Colonic mucosa (tissue), 4 donors: ENCODE measurements around the gene LRRC7. TPM values are rescaled to one million over a fixed set of nuclear protein-coding genes. Genes with fewer than 3 reads are reported as not detected.
"Not testable (repeated sequence)": the region's sequence is repeated elsewhere in the genome, so short reads cannot be mapped to it uniquely, and the experiment has no call there.

Experiments
- DNase-seq: peaks from one replicate; pipeline ENCODE4 v3.0.0-alpha.2; 2020
- H3K27ac ChIP-seq: fragments of 200-600 bp; one replicate; pipeline ENCODE4 v1.8.0; 2021
- H3K27me3 ChIP-seq: fragments of 200-600 bp; one replicate; pipeline ENCODE4 v1.8.0; 2021
- H3K36me3 ChIP-seq: fragments of 200-600 bp; one replicate; pipeline ENCODE4 v1.8.0; 2021
- H3K4me1 ChIP-seq: fragments of 200-600 bp; one replicate; pipeline ENCODE4 v1.8.0; 2021; ENCODE audit warnings: mild to moderate bottlenecking
- H3K4me3 ChIP-seq: fragments of 200-600 bp; one replicate; pipeline ENCODE4 v1.8.0; 2021
- H3K9ac ChIP-seq, 2 donors: one replicate each; pipeline ENCODE4 v1.7.0; 2013; ENCODE audit warnings: control low read depth in 2 of 2, low read depth in 2 of 2, low read length in 2 of 2
- H3K9me3 ChIP-seq: fragments of 200-600 bp; one replicate; pipeline ENCODE4 v1.8.0; 2021
- intact Hi-C: fragments of 100-400 bp; cut with DNase I; formaldehyde crosslinking; loops from one replicate; pipeline ENCODE4 v1.14.1; 2022
- total RNA-seq, 2 donors: library from RNA; stranded (reverse); fragmentation: NEBNext Ultra II Directional in 1 of 2; extraction: Animal tissue kit (Norgen Biotek cat#: 25700) in 1 of 2; gene quantifications; one replicate each; pipeline ENCODE4 v1.2.1, GENCODE V29; 2021
- TF ChIP-seq, protein P1 (sequence below): fragments of 200-600 bp; IDR thresholded peaks from one replicate; pipeline ENCODE4 v1.8.0; 2022; ENCODE audit warnings: antibody characterized with exemption, mild to moderate bottlenecking
- donor health status: healthy.
- donor health status: DM: no; HTN: no; CAD: no.
- donor health status: DM: no; HTN: no; CAD: no.

The LRRC7 gene
- total RNA-seq, 2 donors from 2014 or later = 0.21 to 0.22 TPM

DNA sequence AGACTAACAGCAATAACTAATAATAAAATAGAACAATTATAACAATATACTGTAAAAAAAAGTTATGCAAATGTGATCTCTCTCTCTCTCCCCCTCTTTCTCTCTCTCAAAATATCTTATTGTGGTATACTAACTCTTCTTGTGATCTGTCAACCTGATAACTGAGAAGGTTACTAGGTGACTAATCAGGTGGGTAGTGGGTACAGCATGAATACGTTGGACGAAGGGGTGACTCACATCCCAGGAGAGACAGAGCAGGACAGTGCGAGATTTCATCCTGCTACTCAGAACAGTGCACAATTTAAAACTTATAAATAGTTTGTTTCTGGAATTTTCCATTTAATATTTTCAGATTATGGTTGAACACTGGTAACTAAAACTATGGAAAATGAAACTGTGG, 380.1 kb downstream of the LRRC7 start:
- Histone ChIP-seq H3K4me3 (no peak overlapping the region), H3K9ac (no peak overlapping the region), H3K9me3 (no peaks in the 10 kb centered on the region), H3K36me3 (no peaks in the 10 kb centered on the region), H3K27me3 (no peaks in the 10 kb centered on the region), H3K4me1 (no peaks in the 10 kb centered on the region), H3K27ac (no peak overlapping the region)
- intact Hi-C loops = no loop called here
- DNase-seq = no peak
- TF ChIP-seq, protein P1, sequence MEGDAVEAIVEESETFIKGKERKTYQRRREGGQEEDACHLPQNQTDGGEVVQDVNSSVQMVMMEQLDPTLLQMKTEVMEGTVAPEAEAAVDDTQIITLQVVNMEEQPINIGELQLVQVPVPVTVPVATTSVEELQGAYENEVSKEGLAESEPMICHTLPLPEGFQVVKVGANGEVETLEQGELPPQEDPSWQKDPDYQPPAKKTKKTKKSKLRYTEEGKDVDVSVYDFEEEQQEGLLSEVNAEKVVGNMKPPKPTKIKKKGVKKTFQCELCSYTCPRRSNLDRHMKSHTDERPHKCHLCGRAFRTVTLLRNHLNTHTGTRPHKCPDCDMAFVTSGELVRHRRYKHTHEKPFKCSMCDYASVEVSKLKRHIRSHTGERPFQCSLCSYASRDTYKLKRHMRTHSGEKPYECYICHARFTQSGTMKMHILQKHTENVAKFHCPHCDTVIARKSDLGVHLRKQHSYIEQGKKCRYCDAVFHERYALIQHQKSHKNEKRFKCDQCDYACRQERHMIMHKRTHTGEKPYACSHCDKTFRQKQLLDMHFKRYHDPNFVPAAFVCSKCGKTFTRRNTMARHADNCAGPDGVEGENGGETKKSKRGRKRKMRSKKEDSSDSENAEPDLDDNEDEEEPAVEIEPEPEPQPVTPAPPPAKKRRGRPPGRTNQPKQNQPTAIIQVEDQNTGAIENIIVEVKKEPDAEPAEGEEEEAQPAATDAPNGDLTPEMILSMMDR = no peak

DNA sequence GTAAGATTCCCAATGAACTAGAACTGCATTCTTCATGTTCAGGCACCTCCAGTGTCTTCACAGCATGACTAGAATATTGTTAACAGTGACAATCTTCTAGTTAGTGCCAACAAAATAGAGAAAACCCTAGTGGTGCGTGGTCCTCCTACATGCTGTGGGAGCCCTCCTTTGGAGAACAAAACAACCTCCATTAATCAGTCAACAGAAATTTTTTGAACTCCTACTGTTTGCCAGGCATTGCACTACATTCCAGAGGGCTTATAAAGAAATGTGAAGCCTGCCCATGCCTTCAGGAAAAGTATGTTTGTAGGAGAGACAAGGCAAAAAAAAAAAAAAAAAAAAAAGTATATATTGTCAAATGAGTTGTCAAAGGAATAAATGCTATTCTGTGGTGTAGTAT, 385.0 kb downstream of the LRRC7 start:
- no peak overlapping the region for H3K4me3 ChIP-seq
- intact Hi-C loops = no loop called here
- TF ChIP-seq, protein P1 = no peak
- no peak overlapping the region for H3K27ac ChIP-seq
- no peak overlapping the region for H3K9ac ChIP-seq
- no peak for DNase-seq
- H3K4me1 ChIP-seq = no peaks in the 10 kb centered on the region
- H3K27me3 ChIP-seq = no peaks in the 10 kb centered on the region
- H3K36me3 ChIP-seq = no peaks in the 10 kb centered on the region
- H3K9me3 ChIP-seq = no peaks in the 10 kb centered on the region

DNA sequence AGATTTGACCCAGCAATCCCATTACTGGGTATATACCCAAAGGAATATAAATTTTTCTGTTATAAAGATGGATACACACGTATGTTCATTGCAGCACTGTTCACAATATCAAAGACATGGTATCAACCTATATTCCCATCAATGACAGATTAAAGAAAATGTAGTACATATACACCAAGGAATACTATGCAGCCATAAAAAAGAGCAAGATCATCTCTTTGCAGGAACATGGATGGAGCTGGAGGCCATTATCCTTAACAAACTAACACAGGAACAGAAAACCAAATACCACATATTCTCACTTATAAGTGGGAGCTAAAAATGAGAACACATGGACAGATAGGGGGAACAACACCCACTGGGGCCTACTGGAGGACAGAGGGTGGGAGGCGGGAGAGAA, 394.7 kb downstream of the LRRC7 start:
- H3K9me3 ChIP-seq, H3K27ac ChIP-seq, H3K27me3 ChIP-seq, H3K4me1 ChIP-seq, H3K36me3 ChIP-seq, intact Hi-C loops, H3K4me3 ChIP-seq, H3K9ac ChIP-seq, DNase-seq: not testable (repeated sequence)

DNA sequence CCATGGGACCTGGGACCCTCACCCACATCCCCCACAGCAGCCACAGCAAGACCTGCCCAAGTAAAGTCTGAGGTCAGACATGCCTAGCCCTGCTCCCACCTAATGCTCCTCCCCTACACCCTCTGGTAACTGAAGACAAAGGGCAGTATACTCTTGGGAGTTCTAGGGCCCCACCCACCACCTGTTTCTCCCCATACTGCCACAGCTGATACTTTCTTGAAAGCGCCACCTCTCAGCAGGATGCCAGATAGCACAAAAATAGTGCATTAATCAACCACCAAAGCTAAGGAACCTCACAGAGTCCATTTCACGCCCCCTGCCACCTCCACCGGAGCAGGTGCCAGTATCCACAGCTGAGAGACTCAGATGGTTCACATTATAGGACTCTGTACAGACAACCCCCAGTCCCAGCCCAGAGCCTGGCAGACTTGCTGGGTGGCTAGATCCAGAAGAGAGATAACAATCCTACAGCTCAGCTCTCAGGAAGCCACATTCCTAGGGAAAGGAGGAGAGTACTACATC, 399.6 kb downstream of the LRRC7 start:
- TF ChIP-seq, protein P1 = no peak
- Histone ChIP-seq H3K27me3 (no peaks in the 10 kb centered on the region), H3K4me1 (no peaks in the 10 kb centered on the region), H3K27ac (no peak overlapping the region), H3K9ac (no peak overlapping the region), H3K9me3 (no peaks in the 10 kb centered on the region), H3K36me3 (no peaks in the 10 kb centered on the region), H3K4me3 (no peak overlapping the region)
- intact Hi-C loops = no loop called here
- DNase-seq = no peak

DNA sequence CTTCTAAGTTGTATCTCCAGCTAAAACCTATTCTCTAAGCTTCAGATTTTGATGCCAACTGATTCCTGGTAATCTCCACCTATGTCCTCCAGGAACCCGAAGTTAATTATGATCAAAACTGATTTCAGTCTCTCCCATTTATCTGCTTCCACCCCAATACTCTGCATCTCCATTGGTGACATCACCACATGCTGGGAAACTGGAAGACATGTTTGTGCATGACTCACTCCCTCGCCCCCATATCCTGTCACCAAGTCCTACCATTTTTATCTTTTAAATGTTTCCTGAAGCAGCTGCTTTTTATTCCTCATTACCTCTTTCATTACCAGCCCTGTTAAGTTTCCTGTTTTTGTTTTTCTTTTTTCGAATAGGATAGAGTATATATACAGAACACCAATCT, 409.2 kb downstream of the LRRC7 start:
- intact Hi-C loops = no loop called here
- TF ChIP-seq, protein P1 = no peak
- Histone ChIP-seq H3K27ac (no peak overlapping the region), H3K9me3 (no peaks in the 10 kb centered on the region), H3K4me3 (no peak overlapping the region), H3K27me3 (no peaks in the 10 kb centered on the region), H3K9ac (no peak overlapping the region), H3K36me3 (no peaks in the 10 kb centered on the region), H3K4me1 (no peaks in the 10 kb centered on the region)
- DNase-seq = no peak

DNA sequence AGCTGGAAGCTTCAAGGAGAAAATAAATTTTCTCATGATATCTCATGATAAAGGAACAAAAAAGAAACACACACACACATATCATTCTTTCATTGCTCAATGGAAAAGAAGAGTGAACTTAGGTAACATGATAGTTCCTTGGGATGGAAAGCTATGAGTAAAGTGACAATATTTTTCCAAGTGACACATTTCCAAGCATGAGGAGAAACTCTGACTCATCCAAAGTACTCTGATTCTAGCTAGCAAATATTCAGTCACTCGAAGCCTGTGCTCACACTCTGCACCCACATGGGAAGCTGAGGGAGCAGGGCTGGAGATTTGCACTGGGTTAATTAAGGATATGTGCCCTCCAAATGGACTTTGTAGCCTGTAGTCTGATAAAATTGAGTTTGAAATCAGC, 415.3 kb downstream of the LRRC7 start:
- Histone ChIP-seq H3K36me3 (no peaks in the 10 kb centered on the region), H3K27ac (no peak overlapping the region), H3K4me3 (no peak overlapping the region), H3K4me1 (no peaks in the 10 kb centered on the region), H3K27me3 (no peaks in the 10 kb centered on the region), H3K9me3 (no peaks in the 10 kb centered on the region), H3K9ac (no peak overlapping the region)
- intact Hi-C loops = no loop called here
- no peak for DNase-seq
- TF ChIP-seq, protein P1 = no peak
